IPS DF 19.7 (cell line): ENCODE results near the gene LAMC1.
A peak's percentile ranks its signal among the peaks of the same experiment; 100 is the strongest.
"Not testable (repeated sequence)": the region's sequence is repeated elsewhere in the genome, so short reads cannot be mapped to it uniquely, and the experiment has no call there.

Experiments used
- DNase-seq: peaks from one replicate; pipeline ENCODE4 v3.0.0-alpha.2; 2013; ENCODE audit warnings: low read depth, low spot score

Gene LAMC1

DNA sequence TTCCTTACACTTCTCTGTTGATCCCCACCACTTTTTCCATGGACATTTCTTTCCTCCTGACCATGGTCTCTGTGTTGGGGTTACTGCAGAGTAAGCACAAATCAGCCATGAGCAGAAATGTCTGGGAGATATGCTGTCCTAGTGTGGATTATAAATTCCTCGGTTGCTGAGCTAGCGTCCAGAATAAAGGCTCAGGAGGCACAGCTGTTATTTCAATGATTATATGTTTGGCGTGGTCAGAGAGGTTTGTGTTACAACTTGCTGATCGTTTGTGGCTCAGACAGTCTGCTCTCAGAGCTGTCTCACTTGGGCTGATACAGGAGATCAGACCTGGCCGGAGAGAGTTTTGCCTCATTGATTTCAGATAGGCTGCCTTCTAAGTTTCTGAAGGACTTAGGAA, 125.4 kb downstream of the LAMC1 start:
- DNase-seq, result no peak

DNA sequence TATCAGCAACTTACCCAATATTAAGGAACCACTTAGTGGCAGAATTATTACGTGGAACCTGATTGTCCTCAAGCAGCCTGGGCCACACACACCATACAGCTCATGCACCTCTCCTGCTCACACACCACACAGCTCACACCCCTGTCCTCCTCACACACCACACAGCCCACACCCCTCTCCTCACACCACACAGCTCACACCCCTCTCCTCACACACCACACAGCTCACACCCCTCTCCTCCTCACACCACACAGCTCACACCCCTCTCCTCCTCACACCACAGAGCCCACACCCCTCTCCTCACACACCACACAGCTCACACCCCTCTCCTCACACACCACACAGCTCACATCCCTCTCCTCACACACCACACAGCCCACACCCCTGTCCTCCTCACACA, 126.1 kb downstream of the LAMC1 start:
- DNase-seq, result no peak

DNA sequence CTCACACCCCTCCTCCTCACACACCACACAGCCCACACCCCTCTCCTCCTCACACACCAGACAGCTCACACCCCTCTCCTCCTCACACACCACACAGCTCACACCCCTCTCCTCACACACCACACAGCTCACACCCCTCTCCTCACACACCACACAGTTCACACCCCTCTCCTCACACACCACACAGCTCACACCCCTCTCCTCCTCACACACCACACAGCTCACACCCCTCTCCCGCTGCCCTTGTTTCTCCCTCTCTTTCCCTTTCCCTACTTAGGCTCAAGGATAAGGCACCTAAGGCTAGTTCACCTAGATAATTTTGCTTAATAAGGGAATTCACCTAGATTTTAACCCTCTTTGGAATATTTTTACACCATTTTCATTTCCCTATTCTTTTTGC, 126.8 kb downstream of the LAMC1 start:
- DNase-seq, result not testable (repeated sequence)

DNA sequence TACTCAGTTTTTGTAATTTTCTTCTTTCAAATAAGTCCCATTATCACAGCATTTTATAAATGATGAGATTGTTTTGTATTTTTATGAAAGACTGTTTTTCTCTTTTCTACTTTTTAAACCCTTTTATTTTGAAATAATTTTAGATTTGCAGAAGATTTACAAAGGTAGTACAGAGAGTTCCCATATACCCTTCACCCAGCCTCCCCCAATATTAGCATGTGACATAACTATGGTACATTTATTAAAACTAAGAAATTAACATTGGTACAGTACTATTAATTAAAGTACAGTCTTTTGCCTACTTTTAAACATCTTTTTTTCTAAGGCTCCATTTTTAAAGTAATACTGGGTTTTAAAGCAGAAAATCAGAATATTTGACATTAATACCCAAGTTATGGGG, 127.2 kb downstream of the LAMC1 start:
- no peak for DNase-seq

DNA sequence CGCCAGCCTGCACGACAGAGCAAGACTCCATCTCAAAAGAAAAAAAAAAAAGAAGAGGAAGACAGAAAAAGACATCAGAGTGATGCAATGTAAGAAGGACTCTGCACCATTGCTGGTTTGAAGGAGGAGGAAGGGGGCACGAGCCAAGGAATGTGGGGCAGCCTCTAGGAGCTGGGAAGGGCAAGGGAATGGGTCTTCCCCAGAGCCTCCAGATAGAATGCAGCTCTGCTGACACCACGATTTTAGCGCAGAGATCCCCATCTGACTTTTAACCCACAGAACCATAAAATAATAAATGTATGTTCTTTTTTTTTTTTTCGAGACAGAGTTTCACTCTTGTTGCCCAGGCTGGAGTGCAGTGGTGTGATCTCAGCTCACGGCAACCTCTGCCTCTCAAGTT, 129.0 kb downstream of the LAMC1 start:
- DNase-seq, result no peak

DNA sequence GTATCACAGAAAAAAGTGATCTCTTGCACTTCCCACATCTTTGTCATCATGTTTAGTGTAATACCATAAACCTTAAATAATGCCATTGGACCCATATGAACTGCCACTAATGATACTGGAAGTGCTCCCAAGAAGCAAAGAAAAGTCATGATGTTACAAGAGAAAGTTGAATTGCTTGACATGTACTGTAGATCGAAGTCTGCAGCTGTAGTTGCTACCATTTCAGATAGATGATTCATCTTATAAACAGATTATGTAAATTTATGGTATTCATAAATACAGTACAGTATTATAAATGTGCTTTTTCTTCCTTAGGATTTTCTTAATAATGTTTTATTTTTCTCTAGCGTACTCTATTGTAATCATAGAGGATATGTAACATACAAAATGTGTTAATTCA, 132.7 kb downstream of the LAMC1 start:
- no peak for DNase-seq

DNA sequence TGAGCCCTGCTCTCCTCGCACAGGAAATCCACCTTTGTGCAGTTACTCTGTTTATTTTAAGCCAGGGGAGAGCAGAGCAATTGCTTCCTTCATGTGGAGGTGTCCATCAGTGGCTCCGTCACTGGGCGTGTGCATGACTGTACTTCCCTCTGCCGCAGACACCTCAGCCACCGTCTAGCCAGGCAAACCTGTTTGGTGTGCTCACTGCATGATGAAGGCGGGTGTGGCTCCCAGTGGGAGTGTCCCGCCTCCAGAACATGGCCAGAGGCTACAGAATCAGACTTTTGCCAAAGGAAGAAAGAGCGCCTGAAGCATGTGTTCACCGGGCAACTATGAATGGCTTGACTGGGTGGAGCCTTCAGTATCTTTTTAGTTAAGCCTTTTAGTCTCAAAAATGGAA, 136.7 kb downstream of the LAMC1 start:
- DNase-seq, result no peak

DNA sequence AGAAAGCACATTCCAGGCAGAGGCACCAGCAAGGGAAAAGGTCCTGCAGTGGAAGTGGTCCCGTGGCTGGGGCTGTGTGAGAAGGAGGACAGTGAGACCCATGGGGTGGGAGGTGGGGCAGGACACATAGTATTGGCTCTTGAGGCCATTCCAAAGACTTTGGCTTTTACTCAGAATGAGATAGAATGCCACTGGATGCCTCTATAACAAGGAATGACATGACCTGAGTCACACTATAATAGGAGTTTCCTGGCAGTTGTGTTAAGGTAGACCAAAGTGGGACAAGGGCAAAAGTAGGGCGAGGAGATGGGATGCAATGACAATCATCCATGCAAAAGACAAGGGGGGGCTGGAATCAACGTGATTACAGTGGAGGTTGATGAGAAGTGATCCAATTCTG, 138.2 kb downstream of the LAMC1 start:
- DNase-seq, result no peak

DNA sequence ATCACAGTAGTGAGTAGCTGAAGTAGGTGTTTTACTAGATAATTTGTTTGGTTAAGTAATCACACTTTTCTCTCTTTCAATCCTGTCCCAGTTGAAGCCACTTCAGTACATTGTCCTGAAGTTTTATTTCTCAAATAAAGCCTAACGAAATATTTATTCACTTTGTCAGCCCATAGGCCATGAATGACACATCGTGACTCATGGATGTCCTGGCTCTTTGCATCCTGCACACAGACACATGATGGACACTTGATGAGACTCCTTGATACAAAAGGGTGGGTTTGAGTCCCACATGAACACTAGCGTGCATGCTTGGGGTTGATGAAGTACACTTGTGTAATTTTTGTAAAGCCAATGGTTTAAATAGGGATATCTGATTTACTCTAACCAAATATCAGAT, 140.1 kb downstream of the LAMC1 start:
- no peak for DNase-seq

DNA sequence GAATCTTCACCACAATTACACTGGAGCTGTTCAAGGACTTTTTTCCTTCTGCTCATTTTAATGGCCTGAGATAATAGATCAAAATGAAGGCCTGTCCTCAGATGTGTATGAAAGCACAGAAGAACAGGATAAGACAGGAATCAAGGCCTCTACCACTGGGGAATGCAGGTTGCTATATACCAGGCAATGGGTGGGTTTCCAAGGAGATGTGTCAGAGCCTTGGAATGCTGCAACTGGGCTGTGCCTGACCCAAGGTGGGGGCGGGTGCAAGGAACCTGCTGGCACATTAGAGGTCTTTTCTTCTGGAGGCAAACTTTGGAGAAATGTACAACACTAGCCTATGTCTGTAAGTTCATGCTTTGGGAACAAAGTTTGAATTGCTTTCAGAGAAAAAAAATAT, 141.1 kb downstream of the LAMC1 start:
- DNase-seq, result peak; percentile 78

DNA sequence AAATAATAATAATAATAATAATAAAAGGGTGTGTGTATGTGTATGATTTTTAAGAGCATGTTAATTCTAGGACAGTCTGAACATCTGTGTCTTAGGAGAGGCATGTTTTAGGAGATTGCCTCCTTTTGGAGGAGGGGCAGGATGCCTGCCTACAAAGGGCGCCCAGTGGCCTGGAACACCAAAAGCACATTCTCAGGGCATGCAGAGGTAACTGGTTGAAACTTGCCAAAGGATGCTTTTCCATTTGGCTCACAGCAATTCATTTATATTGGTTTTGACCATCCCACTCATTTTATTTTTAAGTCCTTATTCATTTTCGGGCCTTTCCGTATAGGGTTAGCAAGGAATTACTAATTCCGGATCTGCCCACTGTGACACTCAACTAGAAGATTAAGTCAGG, 141.7 kb downstream of the LAMC1 start:
- DNase-seq, result no peak

DNA sequence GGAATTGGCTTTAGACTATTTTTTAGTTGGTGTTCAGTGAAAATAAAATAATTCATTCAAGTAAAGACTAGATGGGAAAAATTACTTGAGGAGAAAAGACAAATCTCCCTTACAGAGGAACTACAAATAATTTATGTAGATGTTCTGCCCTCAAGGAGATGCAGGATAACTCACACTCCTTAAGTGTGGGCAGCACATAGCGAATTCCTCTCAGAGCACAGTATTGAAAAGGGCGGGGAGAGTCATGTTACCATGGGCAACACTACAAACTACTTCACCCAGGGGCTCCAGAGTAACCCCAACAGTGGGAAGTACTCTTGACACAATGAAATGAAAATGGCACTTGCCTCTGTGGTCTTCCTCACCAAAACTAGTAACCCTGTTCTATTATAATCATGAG, 142.2 kb downstream of the LAMC1 start:
- DNase-seq, result no peak

DNA sequence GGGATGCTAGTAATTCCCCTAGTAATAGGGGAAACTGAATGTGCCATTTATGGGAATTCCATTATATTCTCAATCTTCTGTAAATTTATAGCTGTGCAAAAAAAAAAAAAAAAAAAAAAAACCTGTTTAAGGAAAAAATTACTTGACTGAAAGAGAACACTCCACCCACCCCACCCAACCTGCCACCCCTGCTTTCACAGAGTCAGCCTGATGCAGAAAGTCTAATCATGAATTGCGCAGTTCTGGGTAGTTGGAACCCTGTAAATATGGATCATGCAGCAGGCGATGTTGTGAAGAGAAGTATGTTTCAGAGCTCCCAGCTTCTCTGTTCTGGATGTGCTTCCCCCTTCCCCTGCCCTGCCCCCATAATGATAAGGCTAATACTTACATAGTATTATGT, 143.2 kb downstream of the LAMC1 start:
- DNase-seq, result no peak

DNA sequence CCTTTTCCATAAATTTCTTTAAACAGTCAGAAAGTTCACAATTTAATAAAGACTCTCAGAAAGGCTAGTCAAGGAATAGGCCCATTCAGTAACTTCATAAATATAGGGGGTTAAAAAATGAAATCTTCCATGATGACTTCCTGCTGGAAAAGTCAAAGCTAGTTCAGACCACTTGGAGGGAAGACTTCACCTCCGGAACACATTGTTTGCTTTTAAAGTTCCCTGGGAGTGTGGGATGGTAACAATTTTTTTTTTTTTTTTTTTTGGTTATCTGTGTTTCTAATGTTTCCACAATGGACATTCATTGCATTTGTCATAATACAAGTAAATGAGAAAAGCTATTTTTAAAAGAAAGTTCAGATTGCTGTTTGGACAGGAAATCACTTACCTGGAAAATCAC, 144.5 kb downstream of the LAMC1 start:
- DNase-seq, result no peak

DNA sequence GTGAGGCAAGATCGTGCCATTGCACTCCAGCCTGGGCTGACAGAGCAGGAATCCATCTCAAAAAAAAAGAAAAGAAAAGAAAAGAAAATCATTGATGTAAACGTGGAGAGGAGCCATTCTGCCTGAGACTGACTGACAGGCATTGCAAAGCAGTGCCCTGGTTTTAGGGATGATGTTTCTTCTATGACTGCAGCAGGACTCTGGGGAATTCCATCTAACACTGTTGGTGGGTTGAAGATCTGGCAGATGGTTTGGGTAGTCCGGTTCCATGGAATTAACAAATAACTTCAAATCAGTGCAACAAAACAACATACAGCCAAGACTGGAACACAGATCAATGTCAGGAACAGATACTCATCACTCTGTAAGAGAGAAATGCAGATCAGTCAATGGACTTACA, 145.1 kb downstream of the LAMC1 start:
- no peak for DNase-seq

DNA sequence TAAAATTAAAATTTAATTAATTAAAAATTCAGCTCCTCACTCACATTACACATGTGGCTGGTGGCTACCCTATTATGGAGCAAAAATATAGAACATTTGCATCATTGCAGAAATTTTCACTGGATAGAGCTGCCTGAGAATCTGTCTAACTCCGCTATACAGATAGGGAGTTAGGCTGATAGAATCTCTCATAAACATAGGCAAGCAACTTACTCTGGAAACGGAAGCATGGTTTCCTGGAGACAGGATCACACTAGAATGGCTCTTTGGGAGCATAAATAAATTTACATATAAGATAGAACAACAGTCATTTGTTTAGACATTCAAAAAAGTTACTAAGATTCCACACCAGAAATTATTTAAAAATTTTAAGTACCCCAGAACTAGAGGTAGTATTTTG, 150.6 kb downstream of the LAMC1 start:
- no peak for DNase-seq

DNA sequence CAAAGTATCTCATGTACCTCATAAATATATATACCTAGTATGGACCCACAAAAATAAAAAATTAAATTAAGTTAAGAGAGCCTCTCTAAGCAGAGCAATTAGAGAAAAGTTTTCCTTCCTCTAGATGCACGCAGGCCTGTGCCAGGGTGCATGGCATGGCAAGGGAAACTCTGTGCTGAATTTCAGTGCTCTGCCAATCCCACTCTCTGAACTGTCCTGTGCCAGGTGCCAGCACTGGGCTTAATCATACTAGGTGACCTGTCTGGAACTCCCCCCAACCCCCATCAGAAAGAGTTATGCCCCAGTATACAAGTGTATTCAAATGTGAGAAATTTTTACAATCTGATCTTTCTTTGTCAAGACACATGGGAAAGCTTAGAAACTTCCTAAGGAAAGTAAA, 152.4 kb downstream of the LAMC1 start:
- DNase-seq, result no peak

DNA sequence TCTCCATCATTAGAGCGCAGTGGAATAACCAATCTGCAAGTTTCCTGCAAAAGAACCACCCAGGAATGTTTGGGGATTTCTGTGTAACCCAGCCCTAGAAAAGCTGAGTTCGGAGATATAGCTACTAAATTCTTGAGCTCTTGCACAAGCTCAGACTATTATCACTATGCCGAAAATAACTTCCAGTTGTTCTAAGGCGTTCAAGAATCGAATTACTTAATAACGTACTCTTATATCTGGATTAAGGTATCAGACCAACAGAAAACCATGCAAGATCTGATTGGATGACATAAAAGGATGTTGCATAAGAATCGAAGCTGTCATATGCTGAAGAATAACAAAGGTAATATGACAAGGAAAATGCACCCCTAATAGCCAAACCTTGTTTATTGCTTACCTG, 155.3 kb downstream of the LAMC1 start:
- DNase-seq, result no peak

DNA sequence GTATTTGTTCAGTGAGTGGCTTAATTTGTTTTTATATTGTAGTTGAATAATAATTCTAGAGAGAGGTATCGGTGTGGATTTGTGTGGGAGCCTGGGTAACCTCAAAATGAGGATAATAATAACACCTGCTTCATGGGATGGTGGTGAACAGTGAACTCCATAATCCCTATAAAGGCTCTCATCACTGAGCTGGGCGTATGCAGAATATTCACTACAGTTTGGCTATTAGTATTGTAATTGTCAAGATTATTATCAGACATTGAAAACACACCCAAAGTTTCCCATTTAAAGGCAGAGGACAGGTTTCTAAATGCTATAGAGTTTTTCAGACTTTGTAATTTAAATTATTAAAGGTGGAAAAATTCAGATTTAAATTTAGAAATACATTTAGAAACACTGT, 155.8 kb downstream of the LAMC1 start:
- no peak for DNase-seq

DNA sequence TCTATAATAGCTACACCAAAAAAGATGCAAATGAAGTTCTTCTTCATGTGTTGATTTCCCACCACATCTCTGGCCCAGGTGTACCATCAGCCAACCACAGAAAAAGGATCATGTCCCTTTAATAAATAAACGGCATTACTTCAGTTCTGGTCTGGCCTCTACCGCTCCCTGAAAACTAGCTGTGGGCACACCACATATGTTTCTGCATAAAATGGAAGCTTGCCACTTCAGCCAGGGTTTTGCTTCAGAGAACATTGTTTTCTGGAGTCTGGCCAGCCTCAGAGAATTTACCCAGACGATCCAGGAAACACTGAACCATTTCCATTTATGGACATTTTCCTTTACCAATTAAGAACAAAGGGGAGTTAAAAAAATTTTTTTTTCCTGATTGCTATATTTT, 157.0 kb downstream of the LAMC1 start:
- no peak for DNase-seq

DNA sequence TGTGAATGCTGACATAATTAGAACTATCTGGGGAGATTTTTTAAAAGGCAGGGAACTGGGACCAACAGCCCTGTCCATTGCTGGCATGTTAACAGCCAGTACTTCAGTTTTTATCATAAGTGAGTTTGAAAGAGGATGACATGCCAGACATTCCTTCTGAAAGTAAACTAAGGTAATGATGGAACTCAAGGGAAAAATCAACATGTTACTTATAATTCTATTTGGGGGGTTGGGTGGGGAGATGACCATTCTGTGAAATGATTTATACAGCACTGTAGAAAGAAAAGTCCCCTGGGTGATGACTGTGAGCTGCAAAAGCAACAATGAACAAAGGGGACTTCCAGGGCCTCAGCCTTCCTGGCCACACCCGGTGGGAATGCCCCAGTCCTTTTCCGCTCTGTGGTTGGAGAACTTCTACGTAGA, 157.4 kb downstream of the LAMC1 start:
- DNase-seq, result no peak

DNA sequence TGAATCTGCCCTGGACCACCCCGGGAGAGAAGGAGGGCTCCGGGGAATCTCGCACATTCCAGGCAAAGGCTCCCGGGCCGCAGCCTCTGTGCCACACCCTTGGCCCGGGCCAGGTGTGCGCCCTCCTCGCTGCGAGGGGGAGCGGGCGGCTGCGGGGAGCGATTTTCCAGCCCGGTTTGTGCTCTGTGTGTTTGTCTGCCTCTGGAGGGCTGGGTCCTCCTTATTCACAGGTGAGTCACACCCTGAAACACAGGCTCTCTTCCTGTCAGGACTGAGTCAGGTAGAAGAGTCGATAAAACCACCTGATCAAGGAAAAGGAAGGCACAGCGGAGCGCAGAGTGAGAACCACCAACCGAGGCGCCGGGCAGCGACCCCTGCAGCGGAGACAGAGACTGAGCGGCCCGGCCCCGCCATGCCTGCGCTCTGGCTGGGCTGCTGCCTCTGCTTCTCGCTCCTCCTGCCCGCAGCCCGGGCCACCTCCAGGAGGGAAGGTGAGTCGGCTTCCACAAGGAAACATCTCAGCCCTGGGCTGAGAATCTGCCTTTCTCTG, 162.8 kb downstream of the LAMC1 start, which contains the start of gene LAMC2:
LAMC2 (plus strand) TSS at position 324 of the 550 bp plus-strand sequence; CDS start at position 413, 89 bp downstream.
- peak; percentile 89 for DNase-seq

DNA sequence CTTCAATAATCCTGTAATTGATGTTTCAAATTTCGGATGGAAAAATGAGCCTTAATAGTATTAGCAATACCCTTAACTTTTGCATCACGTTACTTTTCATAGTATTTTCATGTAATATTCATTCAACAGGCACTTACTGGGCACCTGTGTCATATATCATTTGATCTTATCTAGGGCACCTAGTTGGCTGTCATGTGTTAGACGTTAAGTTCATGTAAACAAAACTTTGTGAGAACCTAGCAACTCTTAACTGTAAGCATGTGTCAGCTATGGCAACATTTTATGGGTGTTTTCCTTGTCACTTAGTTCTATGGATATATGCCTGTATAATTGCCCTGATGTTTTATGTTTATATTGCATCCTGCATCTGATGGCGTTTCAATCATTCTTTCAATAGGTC, 163.6 kb downstream of the LAMC1 start:
- no peak for DNase-seq

DNA sequence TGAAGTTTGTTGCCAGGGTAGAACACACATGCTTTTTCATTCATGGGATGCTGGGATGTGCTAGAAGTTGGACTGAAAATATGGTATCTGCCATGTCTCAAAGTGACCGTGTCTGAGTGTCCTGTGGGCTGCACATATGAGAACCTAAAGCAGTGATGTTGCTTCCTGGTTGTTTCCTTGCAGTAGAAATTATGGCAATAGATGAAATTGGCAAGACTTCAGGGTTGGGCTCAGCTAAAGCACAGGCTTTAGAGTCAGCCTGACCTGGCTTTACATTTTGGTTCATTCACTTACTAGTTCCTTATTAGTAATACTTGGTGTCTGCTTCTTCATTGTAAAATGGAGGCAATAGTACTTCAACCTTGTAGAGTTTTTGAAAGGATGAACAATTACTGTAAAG, 165.0 kb downstream of the LAMC1 start:
- DNase-seq, result no peak
